GM10248 (cell line): ENCODE data around the gene MAP2K7.
A peak's percentile ranks its signal among the peaks of the same experiment; 100 is the strongest.

ENCODE experiments used
- CTCF ChIA-PET: fragments of 300-600 bp; sonication (Branson Sonifier 250); formaldehyde crosslinking; extraction: SDS; loops from one replicate; lab custom pipeline; 2021; ENCODE audit warnings: antibody characterized with exemption; lab: Yijun Ruan, JAX
- POLR2A ChIA-PET: fragments of 350-650 bp; sonication (Branson Sonifier 250); formaldehyde crosslinking; extraction: SDS; loops from one replicate; lab custom pipeline; 2020; ENCODE audit warnings: antibody characterized with exemption; lab: Yijun Ruan, JAX
- DNase-seq: peaks from one replicate; pipeline ENCODE4 v3.0.0; 2012; ENCODE audit errors: extremely low spot score
- TF ChIP-seq, protein P1 (sequence below): IDR thresholded peaks from 2 replicates; pipeline ENCODE4 v1.5.1; 2012; ENCODE audit warnings: mild to moderate bottlenecking, low read depth; ENCODE audit errors: extremely low read depth, missing control alignments, control extremely low read depth

MAP2K7 gene

GRCh38 chr19:7924651-7925170 is 21.0 kb downstream of the MAP2K7 start:
- CTCF ChIA-PET, result interaction anchor here (1.5 to 2.8 kb wide), 5 partner anchors 19 to 356 kb away, joined by 5 to 8 read pairs (median 5); partner anchors contain the start of gene TIMM44
- no peak for DNase-seq
- POLR2A ChIA-PET, result interaction anchor here (0.7 kb wide), 1 partner anchor 19 kb away, joined by 7 read pairs; no protein-coding TSS in a partner anchor
- TF ChIP-seq, protein P1, sequence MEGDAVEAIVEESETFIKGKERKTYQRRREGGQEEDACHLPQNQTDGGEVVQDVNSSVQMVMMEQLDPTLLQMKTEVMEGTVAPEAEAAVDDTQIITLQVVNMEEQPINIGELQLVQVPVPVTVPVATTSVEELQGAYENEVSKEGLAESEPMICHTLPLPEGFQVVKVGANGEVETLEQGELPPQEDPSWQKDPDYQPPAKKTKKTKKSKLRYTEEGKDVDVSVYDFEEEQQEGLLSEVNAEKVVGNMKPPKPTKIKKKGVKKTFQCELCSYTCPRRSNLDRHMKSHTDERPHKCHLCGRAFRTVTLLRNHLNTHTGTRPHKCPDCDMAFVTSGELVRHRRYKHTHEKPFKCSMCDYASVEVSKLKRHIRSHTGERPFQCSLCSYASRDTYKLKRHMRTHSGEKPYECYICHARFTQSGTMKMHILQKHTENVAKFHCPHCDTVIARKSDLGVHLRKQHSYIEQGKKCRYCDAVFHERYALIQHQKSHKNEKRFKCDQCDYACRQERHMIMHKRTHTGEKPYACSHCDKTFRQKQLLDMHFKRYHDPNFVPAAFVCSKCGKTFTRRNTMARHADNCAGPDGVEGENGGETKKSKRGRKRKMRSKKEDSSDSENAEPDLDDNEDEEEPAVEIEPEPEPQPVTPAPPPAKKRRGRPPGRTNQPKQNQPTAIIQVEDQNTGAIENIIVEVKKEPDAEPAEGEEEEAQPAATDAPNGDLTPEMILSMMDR, result no peak

DNA sequence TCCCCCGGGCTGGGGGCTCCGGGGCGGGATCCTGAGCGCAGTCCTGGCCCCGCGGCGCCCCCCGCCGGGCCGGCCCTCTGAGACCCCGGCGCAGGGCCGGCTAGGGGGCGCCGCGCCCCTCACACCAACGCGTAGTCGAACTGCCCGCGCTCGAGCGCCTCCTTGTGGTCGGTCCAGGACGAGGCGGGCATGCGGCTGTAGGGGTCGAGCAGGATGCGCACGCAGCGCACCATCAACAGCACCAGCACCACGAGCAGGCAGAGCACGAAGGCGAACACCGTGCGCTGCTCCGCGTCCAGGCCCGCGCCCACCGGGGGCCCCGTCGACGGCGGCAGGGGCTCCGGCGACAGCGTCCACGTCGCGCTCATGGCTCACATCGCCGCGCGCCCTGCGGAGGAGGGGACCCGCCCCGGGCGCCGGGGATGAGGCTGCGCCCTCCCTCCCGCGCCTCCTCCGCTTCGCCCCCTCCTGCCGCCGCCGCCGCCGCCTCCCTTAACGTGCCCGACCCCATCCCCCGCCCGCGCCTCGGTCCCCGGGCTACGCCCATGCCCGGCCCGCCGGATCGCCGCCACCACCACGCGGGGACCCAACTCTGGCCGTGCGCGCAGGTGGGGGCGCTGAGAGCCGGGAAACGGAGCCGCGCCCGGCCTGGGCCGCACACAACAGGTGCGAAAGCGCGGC is 21.6 kb downstream of the MAP2K7 start:
- POLR2A ChIA-PET, result no interaction called here

GRCh38 chr19:7926021-7926726 is 22.5 kb downstream of the MAP2K7 start, which contains the start of gene CTXN1:
CTXN1 (minus strand) TSS chr19:7926135; CDS start chr19:7925538, 597 bp downstream.
- TF ChIP-seq, protein P1, result no peak
- ChIA-PET POLR2A (no interaction called here), CTCF (interaction anchor here (1.5 to 7.2 kb wide), 3 partner anchors 9 to 16 kb away, joined by 3 to 90 read pairs (median 5); partner anchors contain the start of gene TIMM44)
- DNase-seq, result peak; percentile 90

More for the DNA sequence above, 21.6 kb downstream of the MAP2K7 start:
- TF ChIP-seq, protein P1, result peak; percentile 89
- CTCF ChIA-PET, result interaction anchor here (7.2 kb wide), 1 partner anchor 17 kb away, joined by 90 read pairs; the partner anchor contains the start of gene TIMM44
- peak; percentile 82 for DNase-seq

DNA sequence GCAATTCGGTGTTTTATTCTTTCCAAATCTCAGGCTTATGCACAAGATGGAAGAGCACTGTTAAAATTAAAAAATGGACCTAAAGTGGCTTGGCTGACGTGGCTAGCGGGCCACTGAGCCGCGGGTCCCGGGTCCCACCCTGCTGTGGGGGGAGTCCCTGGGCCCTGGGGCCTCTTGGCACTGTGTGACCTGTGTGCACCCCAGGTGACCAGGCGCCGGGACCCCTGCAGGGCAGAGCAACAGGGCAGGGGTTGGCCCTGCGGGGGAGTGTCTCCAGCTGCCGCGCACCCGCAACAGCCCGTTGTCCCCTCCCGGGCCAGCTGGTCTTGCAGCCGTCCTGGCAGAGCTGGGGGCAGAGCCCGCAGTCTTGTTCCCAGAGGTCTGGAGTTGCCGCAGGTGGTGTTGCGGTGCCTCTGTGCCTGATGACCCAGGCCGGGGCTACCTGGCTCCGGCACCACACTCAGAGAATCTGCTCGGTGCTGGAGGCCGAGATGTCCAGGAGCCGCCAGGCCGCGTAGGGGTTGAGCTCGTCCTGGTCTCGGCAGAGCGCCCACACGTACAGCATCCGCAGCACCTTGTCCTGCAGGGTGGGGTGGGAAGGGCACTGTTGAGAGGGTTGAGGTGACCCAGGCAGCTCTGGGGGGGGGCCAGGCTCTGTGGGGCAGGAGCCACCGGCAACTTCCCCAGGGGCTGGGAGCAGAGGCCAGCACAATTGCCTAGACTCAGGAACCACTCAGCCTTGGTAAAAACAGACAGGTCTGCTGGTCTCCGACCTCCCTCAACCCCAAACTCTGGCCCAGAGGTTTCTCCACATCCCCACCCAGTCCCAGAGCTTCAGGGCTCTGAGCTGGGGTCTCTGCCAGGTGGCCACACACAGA is 23.3 kb downstream of the MAP2K7 start:
- TF ChIP-seq, protein P1, result no peak
- DNase-seq, result no peak
- ChIA-PET CTCF (interaction anchor here (1.5 to 7.2 kb wide), 3 partner anchors 9 to 15 kb away, joined by 3 to 90 read pairs (median 5); partner anchors contain the start of gene TIMM44), POLR2A (interaction anchor here (0.6 kb wide), 1 partner anchor 288 kb away, joined by 3 read pairs; no protein-coding TSS in a partner anchor)

GRCh38 chr19:7927605-7928333 is 24.1 kb downstream of the MAP2K7 start:
- ChIA-PET POLR2A (interaction anchor here (0.6 kb wide), 1 partner anchor 287 kb away, joined by 3 read pairs; no protein-coding TSS in a partner anchor), CTCF (interaction anchor here (7.2 kb wide), 1 partner anchor 15 kb away, joined by 90 read pairs; the partner anchor contains the start of gene TIMM44)
- no peak for DNase-seq
- TF ChIP-seq, protein P1, result no peak
